GM12878 (cell line): ENCODE measurements around the gene SUOX. TPM values are rescaled to one million over a fixed set of nuclear protein-coding genes. Genes with fewer than 3 reads are reported as not detected.

Experiments used
- BCL11A ChIP-seq: IDR thresholded peaks from 2 replicates; pipeline ENCODE4 v1.6.1; 2011; ENCODE audit warnings: low read depth, low read length
- BCL3 ChIP-seq: IDR thresholded peaks from 2 replicates; pipeline ENCODE4 v1.6.1; 2011; ENCODE audit warnings: borderline replicate concordance, low read depth, mild to moderate bottlenecking, moderate library complexity, low read length; ENCODE audit not compliant: insufficient read depth, poor library complexity, severe bottlenecking
- BHLHE40 ChIP-seq, 2 experiments: fragments of 450-650 bp in 1 of 2; IDR thresholded peaks; 2 replicates each; pipeline ENCODE4 v1.6.1; 2011 to 2017; ENCODE audit warnings: low read depth in 2 of 2, borderline replicate concordance in 1 of 2, improper control_type of control experiment in 1 of 2, low read length in 1 of 2, mild to moderate bottlenecking in 1 of 2
- CHD2 ChIP-seq: IDR thresholded peaks from 2 replicates; pipeline ENCODE4 v1.6.1; 2011; ENCODE audit warnings: low read depth, low read length, improper control_type of control experiment, borderline replicate concordance
- CREB1 ChIP-seq: IDR thresholded peaks from 2 replicates; pipeline ENCODE4 v1.6.1; 2012; ENCODE audit warnings: low read depth, mild to moderate bottlenecking, inconsistent platforms
- DPF2 ChIP-seq: fragments of 450-650 bp; IDR thresholded peaks from 2 replicates; pipeline ENCODE4 v1.6.1; 2017; ENCODE audit warnings: mild to moderate bottlenecking
- EZH2 ChIP-seq: IDR thresholded peaks from 2 replicates; pipeline ENCODE4 v1.6.1; 2012; ENCODE audit warnings: low read depth, mild to moderate bottlenecking, control low read depth, inconsistent platforms, low read length, borderline replicate concordance; ENCODE audit not compliant: control insufficient read depth
- FOS ChIP-seq: IDR thresholded peaks from 3 replicates; pipeline ENCODE4 v1.6.1; 2011; ENCODE audit warnings: borderline replicate concordance; ENCODE audit not compliant: insufficient read length; ENCODE audit errors: extremely low read depth
- GATAD2B ChIP-seq: fragments of 450-650 bp; conservative IDR thresholded peaks from 2 replicates; pipeline ENCODE4 v1.6.1; 2017; ENCODE audit warnings: low read depth, mild to moderate bottlenecking, moderate library complexity
- HDAC2 ChIP-seq: fragments of 200-600 bp; sonication (generic); IDR thresholded peaks from 2 replicates; pipeline ENCODE4 v1.6.1; 2017
- LARP7 ChIP-seq: fragments of 450-650 bp; IDR thresholded peaks from 2 replicates; pipeline ENCODE4 v1.6.1; 2017; ENCODE audit warnings: mild to moderate bottlenecking
- MEF2B ChIP-seq: fragments of 450-650 bp; IDR thresholded peaks from 2 replicates; pipeline ENCODE4 v1.6.1; 2018; ENCODE audit warnings: mild to moderate bottlenecking, moderate library complexity; ENCODE audit not compliant: partially characterized antibody, poor library complexity, severe bottlenecking
- MLLT1 ChIP-seq: fragments of 450-650 bp; IDR thresholded peaks from 2 replicates; pipeline ENCODE4 v1.6.1; 2016; ENCODE audit warnings: mild to moderate bottlenecking
- MTA2 ChIP-seq: fragments of 450-650 bp; IDR thresholded peaks from 2 replicates; pipeline ENCODE4 v1.6.1; 2016; ENCODE audit warnings: low read depth, mild to moderate bottlenecking, moderate library complexity
- MYB ChIP-seq: fragments of 150-350 bp; IDR thresholded peaks from 2 replicates; pipeline ENCODE4 v1.6.1; 2014; ENCODE audit warnings: mild to moderate bottlenecking, low read depth, low read length, borderline replicate concordance
- NFIC ChIP-seq: IDR thresholded peaks from 2 replicates; pipeline ENCODE4 v1.6.1; 2012; ENCODE audit warnings: low read depth, mild to moderate bottlenecking, inconsistent platforms, low read length, moderate library complexity
- NR2C1 ChIP-seq: fragments of 450-650 bp; IDR thresholded peaks from 2 replicates; pipeline ENCODE4 v1.6.1; 2017; ENCODE audit warnings: antibody characterized with exemption, mild to moderate bottlenecking, moderate library complexity
- NRF1 ChIP-seq: conservative IDR thresholded peaks from 2 replicates; pipeline ENCODE4 v1.6.1; 2011; ENCODE audit warnings: mild to moderate bottlenecking, low read depth, low read length, improper control_type of control experiment
- SREBF1 ChIP-seq: IDR thresholded peaks from 2 replicates; pipeline ENCODE4 v1.6.1; 2012; ENCODE audit warnings: mild to moderate bottlenecking, low read length
- SUPT20H ChIP-seq: IDR thresholded peaks from 2 replicates; pipeline ENCODE4 v1.6.1; 2011; ENCODE audit warnings: low read depth, mild to moderate bottlenecking, low read length, moderate library complexity, borderline replicate concordance; ENCODE audit not compliant: control insufficient read depth
- YBX1 ChIP-seq: fragments of 450-650 bp; IDR thresholded peaks from 2 replicates; pipeline ENCODE4 v1.6.1; 2016; ENCODE audit warnings: antibody characterized with exemption
- ZNF687 ChIP-seq: fragments of 450-650 bp; IDR thresholded peaks from 2 replicates; pipeline ENCODE4 v1.6.1; 2017; ENCODE audit warnings: mild to moderate bottlenecking, moderate library complexity
- polyA plus RNA-seq, 11 experiments: library from polyadenylated mRNA; depleted of rRNA in 4 of 11; unstranded in 6 of 11; stranded (reverse) in 5 of 11; fragments of >200 nt; fragmentation: Nextera tagmentation in 4 of 11; fragmentation: Illumina TruSeq in 1 of 11; extraction: Ambion mirVana in 4 of 11; extraction: Trizol in 1 of 11; gene quantifications; 1 replicate in 1 of 11; 2 replicates in 10 of 11; pipeline versions ENCODE4 v1.2.1 to v1.2.3, GENCODE V29; 2011 to 2016; ENCODE audit warnings: inconsistent platforms in 2 of 11, missing spikeins in 2 of 11, low read depth in 1 of 11
- total RNA-seq, 4 experiments: library from RNA; depleted of rRNA in 3 of 4; stranded (reverse); fragments of >200 nt in 3 of 4; fragmentation: Illumina TruSeq in 1 of 4; extraction: Trizol in 1 of 4; gene quantifications; 2 replicates each; pipeline versions ENCODE4 v1.2.1 to v1.2.3, GENCODE V29; 2013 to 2021

Gene SUOX
- total and polyA plus RNA-seq, 10 of the 15 experiments (the other 5 are each of a cell fraction or from before 2014, with no cell fraction given): 5.1 to 18.8 (median 13.4) TPM

DNA sequence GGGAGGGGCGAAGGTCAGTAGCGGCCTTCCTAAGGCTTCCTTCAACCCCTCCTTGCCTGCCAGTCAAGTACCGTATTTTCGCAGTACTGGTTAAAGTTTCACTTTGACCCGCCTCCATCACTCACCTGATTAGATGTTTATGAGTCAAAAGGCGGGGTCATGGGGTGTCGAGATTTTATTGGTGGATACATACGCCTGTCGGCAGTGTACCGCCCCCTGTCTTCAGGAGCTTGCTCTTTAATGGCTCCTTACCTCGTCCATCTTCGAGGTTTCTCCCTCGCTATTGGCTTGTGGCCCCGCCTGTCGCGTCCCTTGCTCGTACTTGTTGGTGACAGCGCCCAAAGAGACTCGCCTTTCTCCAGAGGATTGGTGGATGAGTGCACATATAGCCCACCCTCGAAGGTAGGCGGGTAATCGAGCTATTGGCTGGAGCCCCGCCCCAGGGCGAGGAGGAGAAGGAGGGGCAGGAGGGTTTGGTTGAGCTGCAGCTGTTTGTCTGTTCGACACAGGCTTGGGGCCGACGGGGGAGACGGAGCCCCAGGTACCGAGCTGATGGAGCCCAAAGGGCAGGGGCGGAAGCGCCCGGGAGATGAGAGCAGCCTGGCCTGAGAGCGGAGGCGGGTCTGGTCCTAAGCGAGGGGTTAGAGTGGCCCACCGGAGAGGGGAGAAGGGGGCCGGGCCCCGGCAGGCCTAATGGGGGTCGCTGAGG lies 23.3 kb upstream of the SUOX start, which contains the start of gene RAB5B (continued):
- peak; percentile 64 for TF ChIP-seq NR2C1
- TF ChIP-seq CHD2: peak; percentile 99
- TF ChIP-seq MLLT1: no peak; the same call in 1 of the 2 replicates
- TF ChIP-seq YBX1: no peak
- TF ChIP-seq ZNF687: no peak
- peak in 1 of 2 experiments; percentile 31; a peak in 2 of 4 replicates for TF ChIP-seq BHLHE40 (IDR thresholded peaks at IDR 0.05; ENCODE audit: borderline replicate concordance in 1 of 2, low read depth in 2 of 2, low read length in 1 of 2)
- TF ChIP-seq GATAD2B: no peak
- no peak for TF ChIP-seq SUPT20H
- TF ChIP-seq MTA2: no peak
- TF ChIP-seq CREB1: peak; percentile 97
- TF ChIP-seq MYB: no peak
- no peak for TF ChIP-seq BCL3
- no peak for TF ChIP-seq HDAC2
- peak; percentile 94 for TF ChIP-seq FOS
- TF ChIP-seq SREBF1: peak; percentile 73; the same call in 1 of the 2 replicates
- no peak for TF ChIP-seq MEF2B
- no peak for TF ChIP-seq EZH2
- TF ChIP-seq DPF2: peak; percentile 100
- no peak for TF ChIP-seq LARP7
- no peak for TF ChIP-seq BCL11A
- no peak for TF ChIP-seq NFIC
- TF ChIP-seq NRF1: no peak; the same call in 1 of the 2 replicates
